HAP-1 (cell line): ENCODE results near the gene SLC8B1.

ENCODE experiments used
- DNase-seq, 2 experiments: peaks; one replicate each; pipeline ENCODE4 v3.0.0-alpha.2; 2016 to 2020; ENCODE audit warnings: low spot score in 2 of 2
- H3K27me3 ChIP-seq: fragments of 250-450 bp; sonication (Bioruptor Pico); 2 replicates; pipeline ENCODE4 v1.5.1; 2020; ENCODE audit warnings: low read depth, mild to moderate bottlenecking, moderate library complexity
- H3K36me3 ChIP-seq: fragments of 250-450 bp; sonication (Bioruptor Pico); replicated peaks from 2 replicates; pipeline ENCODE4 v1.5.1; 2020; ENCODE audit warnings: mild to moderate bottlenecking
- H3K4me1 ChIP-seq: fragments of 250-450 bp; sonication (Bioruptor Pico); 2 replicates; pipeline ENCODE4 v1.5.1; 2020; ENCODE audit warnings: mild to moderate bottlenecking
- H3K4me3 ChIP-seq: fragments of 250-450 bp; sonication (Bioruptor Pico); 2 replicates; pipeline ENCODE4 v1.5.1; 2020; ENCODE audit warnings: mild to moderate bottlenecking, moderate library complexity
- H3K9me3 ChIP-seq: fragments of 250-450 bp; sonication (Bioruptor Pico); 2 replicates; pipeline ENCODE4 v1.5.1; 2020; ENCODE audit warnings: mild to moderate bottlenecking, moderate library complexity
- in situ Hi-C: fragments of 300-500 bp; cut with MboI; formaldehyde crosslinking; loops from 3 replicates; pipeline ENCODE4 v1.14.3; 2020; ENCODE audit warnings: low sequenced_read_pairs, inconsistent platforms, mixed read lengths

Gene SLC8B1

GRCh38 chr12:113254298-113254697 lies 80.6 kb downstream of the SLC8B1 start:
- Histone ChIP-seq H3K36me3 (no peaks in the 10 kb centered on the region), H3K27me3 (no peaks in the 10 kb centered on the region), H3K4me1 (no peaks in the 10 kb centered on the region), H3K9me3 (no peaks in the 10 kb centered on the region), H3K4me3 (no peak overlapping the region)
- no peak for DNase-seq
- in situ Hi-C loops: no loop called here

GRCh38 chr12:113253532-113254285 lies 81.2 kb downstream of the SLC8B1 start:
- H3K4me1 ChIP-seq: no peaks in the 10 kb centered on the region
- no peak for DNase-seq
- H3K9me3 ChIP-seq: no peaks in the 10 kb centered on the region
- H3K36me3 ChIP-seq: no peaks in the 10 kb centered on the region
- no peaks in the 10 kb centered on the region for H3K27me3 ChIP-seq
- in situ Hi-C loops: no loop called here
- no peak overlapping the region for H3K4me3 ChIP-seq

GRCh38 chr12:113252494-113252893 lies 82.4 kb downstream of the SLC8B1 start:
- in situ Hi-C loops: no loop called here
- DNase-seq: no peak
- no peaks in the 10 kb centered on the region for H3K4me1 ChIP-seq

GRCh38 chr12:113251404-113252070 lies 83.4 kb downstream of the SLC8B1 start:
- Histone ChIP-seq H3K4me1 (no peaks in the 10 kb centered on the region), H3K4me3 (no peak overlapping the region), H3K27me3 (no peaks in the 10 kb centered on the region), H3K9me3 (no peaks in the 10 kb centered on the region), H3K36me3 (peaks cover 5% of the 10 kb centered on the region)
- in situ Hi-C loops: no loop called here
- DNase-seq: no peak

More at GRCh38 chr12:113252494-113252893, 82.4 kb downstream of the SLC8B1 start:
- no peak overlapping the region for H3K4me3 ChIP-seq
- H3K36me3 ChIP-seq: no peaks in the 10 kb centered on the region
- H3K9me3 ChIP-seq: no peaks in the 10 kb centered on the region
- no peaks in the 10 kb centered on the region for H3K27me3 ChIP-seq

GRCh38 chr12:113250045-113250444 lies 84.9 kb downstream of the SLC8B1 start:
- Histone ChIP-seq H3K9me3 (no peaks in the 10 kb centered on the region), H3K36me3 (peaks cover 5% of the 10 kb centered on the region), H3K4me3 (no peak overlapping the region), H3K27me3 (no peaks in the 10 kb centered on the region), H3K4me1 (no peaks in the 10 kb centered on the region)
- in situ Hi-C loops: no loop called here
- DNase-seq: no peak

- no peak overlapping the region for H3K4me3 ChIP-seq
- no peak for DNase-seq
- peaks cover 8% of the 10 kb centered on the region for H3K36me3 ChIP-seq
- no peaks in the 10 kb centered on the region for H3K4me1 ChIP-seq
- no peaks in the 10 kb centered on the region for H3K27me3 ChIP-seq
- H3K9me3 ChIP-seq: no peaks in the 10 kb centered on the region
- in situ Hi-C loops: no loop called here
Observed at GRCh38 chr12:113249546-113249945, 85.4 kb downstream of the SLC8B1 start.

GRCh38 chr12:113248842-113249435 lies 86.0 kb downstream of the SLC8B1 start:
- Histone ChIP-seq H3K4me3 (no peak overlapping the region), H3K36me3 (peaks cover 9% of the 10 kb centered on the region), H3K9me3 (no peaks in the 10 kb centered on the region), H3K4me1 (no peaks in the 10 kb centered on the region), H3K27me3 (no peaks in the 10 kb centered on the region)
- in situ Hi-C loops: no loop called here
- no peak for DNase-seq
